ENCODE measurements around the gene LMO7.

DNA sequence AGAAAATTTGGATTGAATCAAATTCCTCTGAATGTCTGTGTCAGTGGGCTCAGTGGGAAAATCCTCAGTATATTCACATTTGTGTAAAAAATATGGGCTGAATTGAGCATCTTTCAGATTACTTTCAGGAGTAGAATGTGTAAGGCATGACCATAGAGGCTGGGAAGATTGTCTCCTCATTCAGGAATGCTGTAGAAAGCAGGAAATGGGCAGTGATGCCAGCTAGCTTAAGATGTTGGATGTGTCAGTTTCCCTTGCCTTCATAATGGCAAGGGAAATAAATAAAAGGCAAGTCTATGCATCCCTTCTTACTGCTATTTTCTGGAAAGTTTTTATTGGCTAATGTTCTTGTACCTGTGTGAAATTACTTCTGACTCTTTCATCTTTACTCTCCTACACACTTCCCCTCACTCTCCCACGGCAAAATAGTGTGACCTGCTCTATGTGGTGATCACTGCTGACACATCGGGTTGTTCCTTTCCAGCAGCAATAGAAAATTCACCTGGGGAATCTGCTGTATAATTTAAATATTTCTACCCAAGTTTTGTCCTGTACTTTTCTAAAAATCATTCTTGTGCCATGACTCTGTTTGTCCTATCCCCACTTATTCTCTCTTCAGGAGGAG is 103.2 kb downstream of the LMO7 start:
- TF ChIP-seq EGR1 (IDR thresholded peaks at IDR 0.05) (no peak), TEAD4 (IDR thresholded peaks at IDR 0.05) (no peak), MAX (IDR thresholded peaks at IDR 0.05) (no peak), CREB1 (IDR thresholded peaks at IDR 0.05; ENCODE audit: low read depth) (no peak), CEBPB (IDR thresholded peaks at IDR 0.05) (no peak), EP300 (IDR thresholded peaks at IDR 0.05; ENCODE audit: borderline replicate concordance) (no peak), TCF12 (IDR thresholded peaks at IDR 0.05; ENCODE audit: low read depth) (no peak), RAD21 (IDR thresholded peaks at IDR 0.05; ENCODE audit: low read depth) (no peak), TAF1 (IDR thresholded peaks at IDR 0.05; ENCODE audit: low read depth) (no peak), USF1 (IDR thresholded peaks at IDR 0.05) (no peak), YY1 (IDR thresholded peaks at IDR 0.05; ENCODE audit: low read depth) (no peak)
- TF ChIP-seq, protein P1, sequence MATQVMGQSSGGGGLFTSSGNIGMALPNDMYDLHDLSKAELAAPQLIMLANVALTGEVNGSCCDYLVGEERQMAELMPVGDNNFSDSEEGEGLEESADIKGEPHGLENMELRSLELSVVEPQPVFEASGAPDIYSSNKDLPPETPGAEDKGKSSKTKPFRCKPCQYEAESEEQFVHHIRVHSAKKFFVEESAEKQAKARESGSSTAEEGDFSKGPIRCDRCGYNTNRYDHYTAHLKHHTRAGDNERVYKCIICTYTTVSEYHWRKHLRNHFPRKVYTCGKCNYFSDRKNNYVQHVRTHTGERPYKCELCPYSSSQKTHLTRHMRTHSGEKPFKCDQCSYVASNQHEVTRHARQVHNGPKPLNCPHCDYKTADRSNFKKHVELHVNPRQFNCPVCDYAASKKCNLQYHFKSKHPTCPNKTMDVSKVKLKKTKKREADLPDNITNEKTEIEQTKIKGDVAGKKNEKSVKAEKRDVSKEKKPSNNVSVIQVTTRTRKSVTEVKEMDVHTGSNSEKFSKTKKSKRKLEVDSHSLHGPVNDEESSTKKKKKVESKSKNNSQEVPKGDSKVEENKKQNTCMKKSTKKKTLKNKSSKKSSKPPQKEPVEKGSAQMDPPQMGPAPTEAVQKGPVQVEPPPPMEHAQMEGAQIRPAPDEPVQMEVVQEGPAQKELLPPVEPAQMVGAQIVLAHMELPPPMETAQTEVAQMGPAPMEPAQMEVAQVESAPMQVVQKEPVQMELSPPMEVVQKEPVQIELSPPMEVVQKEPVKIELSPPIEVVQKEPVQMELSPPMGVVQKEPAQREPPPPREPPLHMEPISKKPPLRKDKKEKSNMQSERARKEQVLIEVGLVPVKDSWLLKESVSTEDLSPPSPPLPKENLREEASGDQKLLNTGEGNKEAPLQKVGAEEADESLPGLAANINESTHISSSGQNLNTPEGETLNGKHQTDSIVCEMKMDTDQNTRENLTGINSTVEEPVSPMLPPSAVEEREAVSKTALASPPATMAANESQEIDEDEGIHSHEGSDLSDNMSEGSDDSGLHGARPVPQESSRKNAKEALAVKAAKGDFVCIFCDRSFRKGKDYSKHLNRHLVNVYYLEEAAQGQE (IDR thresholded peaks at IDR 0.05; ENCODE audit: low read depth), result no peak
